Measurements from ENCODE around the gene IL31.

IL31 gene

DNA sequence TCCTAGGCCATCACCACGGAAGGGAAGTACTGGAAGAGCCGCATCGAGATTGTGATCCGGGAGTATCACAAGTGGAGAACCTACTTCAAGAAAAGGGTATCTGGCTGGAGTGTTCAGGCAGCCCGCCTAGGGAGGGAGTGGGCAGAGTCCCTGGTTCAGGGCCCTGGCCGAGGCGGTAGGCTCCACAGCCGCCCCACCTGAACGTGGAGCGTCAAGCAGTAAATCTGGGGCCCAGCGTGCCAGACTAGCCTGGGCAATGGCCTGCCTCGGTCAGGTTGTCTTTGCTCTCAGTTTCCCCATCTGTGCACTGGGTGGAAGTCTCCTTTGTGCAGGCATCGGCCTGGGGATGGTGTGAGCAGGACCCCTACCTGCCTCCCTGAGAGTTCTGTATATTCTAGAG, 44.9 kb downstream of the IL31 start:
- DNase-seq (ENCODE audit: low read depth in 2 of 2), result no peak

DNA sequence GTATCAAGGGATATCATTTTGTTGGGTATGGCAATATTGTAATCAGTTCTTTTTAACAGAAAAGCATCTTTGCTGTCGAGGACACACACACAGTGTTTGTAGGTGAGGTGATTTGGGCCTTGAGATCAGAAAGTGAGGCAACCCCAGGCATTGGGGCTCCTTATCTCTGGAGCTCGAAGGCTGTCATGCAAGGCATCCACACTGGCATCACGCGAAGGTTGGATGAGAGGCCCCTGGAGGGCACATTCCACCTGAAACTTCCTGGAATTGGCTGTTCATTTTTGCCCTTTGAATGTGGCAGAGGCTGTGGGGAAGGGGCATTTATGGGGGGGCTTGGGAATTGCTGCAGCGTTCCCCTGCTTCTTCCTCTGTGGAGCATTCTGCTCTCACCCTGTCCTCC, 45.5 kb downstream of the IL31 start:
- DNase-seq (ENCODE audit: low read depth in 2 of 2), result no peak

DNA sequence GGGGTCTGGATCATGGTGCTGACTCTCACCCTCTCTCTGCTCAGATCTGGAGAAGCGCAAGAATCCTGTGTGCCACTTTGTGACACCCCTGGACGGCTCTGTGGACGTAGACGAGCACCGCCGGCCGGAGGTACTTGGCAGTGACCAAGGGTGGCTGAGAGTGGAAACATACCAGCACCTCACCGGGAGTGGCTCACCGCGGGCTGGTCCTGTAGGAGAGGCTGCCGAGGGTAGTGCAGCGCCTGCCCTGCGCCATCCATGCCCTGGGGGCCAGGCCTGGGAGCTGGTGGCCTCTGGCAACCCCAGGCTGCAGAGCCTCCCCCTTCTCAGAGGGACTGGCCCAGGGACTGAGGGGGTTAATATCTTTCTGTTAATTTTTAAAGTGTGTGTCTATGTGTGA, 46.2 kb downstream of the IL31 start:
- DNase-seq (ENCODE audit: low read depth in 2 of 2), result no peak

- DNase-seq (ENCODE audit: low read depth in 2 of 2), result no peak
Measured at GRCh38 chr12:122126713-122127597, 47.1 kb downstream of the IL31 start.

GRCh38 chr12:122126342-122126635, 47.7 kb downstream of the IL31 start:
- no peak for DNase-seq (ENCODE audit: low read depth in 2 of 2)

GRCh38 chr12:122125452-122126341, 48.3 kb downstream of the IL31 start:
- DNase-seq (ENCODE audit: low read depth in 2 of 2), result no peak

- no peak for DNase-seq (ENCODE audit: low read depth in 2 of 2)
Measured at GRCh38 chr12:122124370-122124769, 49.7 kb downstream of the IL31 start.

DNA sequence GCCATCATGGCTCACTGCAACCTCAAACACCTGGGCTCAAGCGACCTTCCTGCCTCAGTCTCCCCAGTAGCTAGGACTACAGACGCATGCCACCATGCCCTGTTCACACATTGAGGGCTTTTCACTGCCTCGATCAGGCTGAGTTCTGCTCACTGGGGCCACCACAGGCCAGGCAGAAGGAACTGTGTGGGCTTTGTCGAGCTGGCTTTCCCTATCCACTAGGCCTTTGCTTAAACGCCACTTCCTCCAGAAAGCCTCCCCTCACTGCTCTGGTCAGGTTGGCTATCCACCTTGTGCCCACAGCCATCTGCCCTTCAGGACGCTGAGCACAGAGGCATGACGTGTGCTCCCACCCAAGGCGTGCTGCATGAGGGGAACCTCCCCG, 50.3 kb downstream of the IL31 start:
- no peak for DNase-seq (ENCODE audit: low read depth in 2 of 2)

GRCh38 chr12:122123051-122123760, 50.8 kb downstream of the IL31 start:
- DNase-seq (ENCODE audit: low read depth in 2 of 2), result peak; percentile 48 to 49

Data from stimulated activated CD4-positive, alpha-beta T cell treated with anti-CD3 and anti-CD28 coated beads, Interleukin-1b, Interleukin-23, amount 100 ng/mL, for 1 hour (primary cell).